ENCODE data around the gene CCL3.

The CCL3 gene

GRCh38 chr17:36130346-36130745, 40.4 kb upstream of the CCL3 start:
- Histone ChIP-seq H3K4me2 (no peak overlapping the region), H3K4me1 (ENCODE audit: low read depth, poor library complexity, severe bottlenecking) (no peaks in the 10 kb centered on the region), H3K27me3 (ENCODE audit: insufficient read depth, low read depth) (no peaks in the 10 kb centered on the region), H3K9ac (no peak overlapping the region), H3K79me2 (ENCODE audit: insufficient read depth, low read depth) (no peaks in the 10 kb centered on the region), H4K20me1 (ENCODE audit: insufficient read depth) (no peaks in the 10 kb centered on the region), H3K36me3 (ENCODE audit: insufficient read depth) (no peaks in the 10 kb centered on the region), H3K27ac (no peak overlapping the region), H2AFZ (ENCODE audit: low read depth) (no peak overlapping the region), H3K4me3 (IDR thresholded peaks at IDR 0.05; ENCODE audit: insufficient read depth, low read depth, low read length) (no peak overlapping the region)
- TF ChIP-seq, protein P1, sequence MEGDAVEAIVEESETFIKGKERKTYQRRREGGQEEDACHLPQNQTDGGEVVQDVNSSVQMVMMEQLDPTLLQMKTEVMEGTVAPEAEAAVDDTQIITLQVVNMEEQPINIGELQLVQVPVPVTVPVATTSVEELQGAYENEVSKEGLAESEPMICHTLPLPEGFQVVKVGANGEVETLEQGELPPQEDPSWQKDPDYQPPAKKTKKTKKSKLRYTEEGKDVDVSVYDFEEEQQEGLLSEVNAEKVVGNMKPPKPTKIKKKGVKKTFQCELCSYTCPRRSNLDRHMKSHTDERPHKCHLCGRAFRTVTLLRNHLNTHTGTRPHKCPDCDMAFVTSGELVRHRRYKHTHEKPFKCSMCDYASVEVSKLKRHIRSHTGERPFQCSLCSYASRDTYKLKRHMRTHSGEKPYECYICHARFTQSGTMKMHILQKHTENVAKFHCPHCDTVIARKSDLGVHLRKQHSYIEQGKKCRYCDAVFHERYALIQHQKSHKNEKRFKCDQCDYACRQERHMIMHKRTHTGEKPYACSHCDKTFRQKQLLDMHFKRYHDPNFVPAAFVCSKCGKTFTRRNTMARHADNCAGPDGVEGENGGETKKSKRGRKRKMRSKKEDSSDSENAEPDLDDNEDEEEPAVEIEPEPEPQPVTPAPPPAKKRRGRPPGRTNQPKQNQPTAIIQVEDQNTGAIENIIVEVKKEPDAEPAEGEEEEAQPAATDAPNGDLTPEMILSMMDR (conservative IDR thresholded peaks at IDR 0.05; ENCODE audit: low read depth, low read length): no peak

- TF ChIP-seq, protein P1 (conservative IDR thresholded peaks at IDR 0.05; ENCODE audit: low read depth, low read length): no peak
- H3K4me2 ChIP-seq: no peak overlapping the region
- no peaks in the 10 kb centered on the region for H4K20me1 ChIP-seq (ENCODE audit: insufficient read depth)
- no peaks in the 10 kb centered on the region for H3K79me2 ChIP-seq (ENCODE audit: insufficient read depth, low read depth)
- no peaks in the 10 kb centered on the region for H3K36me3 ChIP-seq (ENCODE audit: insufficient read depth)
- H3K27ac ChIP-seq: no peak overlapping the region
- H3K9ac ChIP-seq: no peak overlapping the region
- no peaks in the 10 kb centered on the region for H3K27me3 ChIP-seq (ENCODE audit: insufficient read depth, low read depth)
- H3K4me1 ChIP-seq (ENCODE audit: low read depth, poor library complexity, severe bottlenecking): no peaks in the 10 kb centered on the region
- H2AFZ ChIP-seq (ENCODE audit: low read depth): no peak overlapping the region
- H3K4me3 ChIP-seq (IDR thresholded peaks at IDR 0.05; ENCODE audit: insufficient read depth, low read depth, low read length): no peak overlapping the region
Observed at GRCh38 chr17:36129616-36130015, 39.7 kb upstream of the CCL3 start.

DNA sequence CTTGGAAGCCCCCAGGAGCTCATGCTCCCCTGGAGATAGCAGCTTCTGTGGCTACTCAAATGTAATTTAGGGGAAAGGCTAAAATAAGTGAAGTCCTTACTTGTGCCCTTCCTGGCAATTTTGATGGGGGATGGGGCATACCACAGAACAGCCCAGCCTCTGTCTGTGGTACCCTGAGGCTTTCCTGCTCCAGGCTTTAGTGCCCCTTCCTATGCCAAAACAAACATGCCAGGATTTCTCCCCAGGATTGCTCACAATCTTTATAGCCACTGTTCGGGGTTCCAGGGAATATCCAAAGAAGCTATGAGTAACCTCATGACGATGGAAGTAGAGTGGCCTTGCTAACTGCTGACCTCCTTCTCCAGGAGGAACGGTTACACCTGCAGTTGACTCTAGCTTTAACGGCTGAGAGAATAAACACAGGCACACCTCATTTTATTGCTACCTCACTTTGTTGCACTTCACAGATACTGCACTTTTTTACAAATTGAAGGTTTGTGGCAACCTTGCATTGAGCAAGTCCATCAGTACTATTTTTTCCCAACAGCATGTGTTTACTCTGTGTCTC, 38.6 kb upstream of the CCL3 start:
- Histone ChIP-seq H3K36me3 (ENCODE audit: insufficient read depth) (no peaks in the 10 kb centered on the region), H3K79me2 (ENCODE audit: insufficient read depth, low read depth) (no peaks in the 10 kb centered on the region), H3K27ac (no peak overlapping the region), H3K4me2 (no peak overlapping the region), H2AFZ (ENCODE audit: low read depth) (no peak overlapping the region), H4K20me1 (ENCODE audit: insufficient read depth) (no peaks in the 10 kb centered on the region), H3K9ac (no peak overlapping the region), H3K27me3 (ENCODE audit: insufficient read depth, low read depth) (no peaks in the 10 kb centered on the region), H3K4me3 (IDR thresholded peaks at IDR 0.05; ENCODE audit: insufficient read depth, low read depth, low read length) (no peak overlapping the region), H3K4me1 (ENCODE audit: low read depth, poor library complexity, severe bottlenecking) (no peaks in the 10 kb centered on the region)
- TF ChIP-seq, protein P1 (conservative IDR thresholded peaks at IDR 0.05; ENCODE audit: low read depth, low read length): no peak

DNA sequence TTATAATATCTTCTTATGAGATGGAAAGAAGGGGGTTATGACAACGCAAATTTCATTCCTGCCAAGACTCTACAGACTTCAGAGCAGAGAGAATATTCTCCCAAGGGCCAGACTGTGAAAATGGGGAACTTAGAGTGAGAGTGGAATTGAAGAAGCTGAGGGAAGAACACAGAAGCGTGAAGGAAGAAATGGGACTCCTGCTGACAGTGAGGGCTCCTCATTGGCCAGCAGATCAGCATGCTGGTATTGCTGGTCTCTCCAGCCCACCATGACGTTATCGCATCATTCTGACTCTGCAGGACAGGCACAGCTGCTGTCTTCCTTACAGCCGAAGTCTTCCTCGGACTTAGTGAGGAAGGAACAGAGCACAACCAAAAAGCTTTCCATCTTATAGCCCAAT, 38.0 kb upstream of the CCL3 start:
- Histone ChIP-seq H3K4me1 (ENCODE audit: low read depth, poor library complexity, severe bottlenecking) (no peaks in the 10 kb centered on the region), H3K79me2 (ENCODE audit: insufficient read depth, low read depth) (no peaks in the 10 kb centered on the region), H2AFZ (ENCODE audit: low read depth) (no peak overlapping the region), H3K36me3 (ENCODE audit: insufficient read depth) (no peaks in the 10 kb centered on the region), H3K4me2 (no peak overlapping the region), H3K4me3 (IDR thresholded peaks at IDR 0.05; ENCODE audit: insufficient read depth, low read depth, low read length) (no peak overlapping the region), H3K27me3 (ENCODE audit: insufficient read depth, low read depth) (no peaks in the 10 kb centered on the region), H4K20me1 (ENCODE audit: insufficient read depth) (no peaks in the 10 kb centered on the region), H3K9ac (no peak overlapping the region), H3K27ac (no peak overlapping the region)
- TF ChIP-seq, protein P1 (conservative IDR thresholded peaks at IDR 0.05; ENCODE audit: low read depth, low read length): no peak

All from KMS-11 (cell line).